Ovary (tissue), 9 donors: ENCODE measurements around the gene THSD7A. TPM values are rescaled to one million over a fixed set of nuclear protein-coding genes. Genes with fewer than 3 reads are reported as not detected.

Source experiments
- DNase-seq, 5 donors: peaks; one replicate each; pipeline ENCODE4 v3.0.0-alpha.2; 2019 to 2020
- H3K27ac ChIP-seq, 2 donors: fragments of 200-600 bp; one replicate each; pipeline versions ENCODE4 v1.5.1 to v1.8.0; 2019 to 2022
- H3K27me3 ChIP-seq: fragments of 200-600 bp; one replicate; pipeline ENCODE4 v1.8.0; 2022
- H3K36me3 ChIP-seq: fragments of 200-600 bp; sonication (generic); one replicate; pipeline ENCODE4 v1.5.1; 2019
- H3K4me1 ChIP-seq: one replicate; pipeline ENCODE4 v1.8.1; 2013; ENCODE audit warnings: mild to moderate bottlenecking, moderate library complexity; ENCODE audit not compliant: insufficient read depth
- H3K4me3 ChIP-seq: fragments of 200-600 bp; sonication (generic); one replicate; pipeline ENCODE4 v1.5.1; 2017
- H3K9me3 ChIP-seq, 2 donors: fragments of 200-600 bp in 1 of 2; sonication (generic) in 1 of 2; one replicate each; pipeline versions ENCODE4 v1.5.1 to v1.8.1; 2013 to 2019; ENCODE audit warnings: mild to moderate bottlenecking in 1 of 2, moderate library complexity in 1 of 2
- CTCF ChIP-seq, 3 donors: fragments of 450-650 bp in 2 of 3; fragments of 200-600 bp in 1 of 3; IDR thresholded peaks; one replicate each; pipeline versions ENCODE4 v1.5.1 to v1.8.0; 2016 to 2022; ENCODE audit warnings: antibody characterized with exemption in 3 of 3, mild to moderate bottlenecking in 1 of 3
- EP300 ChIP-seq: sonication (generic); formaldehyde crosslinking; IDR thresholded peaks from one replicate; pipeline ENCODE4 v1.6.1; 2017; ENCODE audit warnings: antibody characterized with exemption
- POLR2A ChIP-seq: fragments of 450-650 bp; IDR thresholded peaks from one replicate; pipeline ENCODE4 v1.6.1; 2017; ENCODE audit warnings: antibody characterized with exemption, mild to moderate bottlenecking, moderate library complexity
- WGBS, 3 donors: extraction: QIAGEN DNeasy Blood & Tissue Kit in 1 of 3; methylation state at CpG; one replicate each; pipeline versions ENCODE4 v1.1.5 to v1.1.7; 2013 to 2017; 5-methylcytosine and 5-hydroxymethylcytosine counted together
- intact Hi-C, 4 donors: fragments of 100-400 bp; cut with DNase I; formaldehyde crosslinking; loops; one replicate each; pipeline versions ENCODE4 v1.11.0 to v1.15.1; 2022 to 2023
- polyA plus RNA-seq, 2 donors: library from polyadenylated mRNA; stranded (reverse); fragments of 200-250 nt in 1 of 2; fragments of 350-450 nt in 1 of 2; fragmentation: Illumina TruSeq in 1 of 2; extraction: RNeasy Lipid Tissue Mini Kit (QIAGEN cat#74804) in 1 of 2; gene quantifications; one replicate each; pipeline ENCODE4 v1.2.3, GENCODE V29; 2013 to 2014
- total RNA-seq, 7 donors: library from RNA; depleted of rRNA in 2 of 7; stranded (reverse); fragments of >200 nt in 2 of 7; fragmentation: NEBNext Ultra II Directional in 3 of 7; extraction: Animal tissue kit (Norgen Biotek cat#: 25700) in 3 of 7; gene quantifications; one replicate each; pipeline versions ENCODE4 v1.1.0 to v1.2.4, GENCODE V29; 2016 to 2023
- donor health status: DM: no; HTN: no; CAD: no; lungs with moderate emphysema.
- donor health status: DM: no; HTN: no; CAD: no.
- donor health status: Bipolar disorder and iron deficiency.
- donor health status: DM: yes; HTN: yes; CAD: no.
- donor health status: DM: no; HTN: no; CAD: no.
- donor health status: DM: yes; HTN: yes; CAD: no.

Gene THSD7A
- total and polyA plus RNA-seq, 9 donors: 1.8 to 12.1 (median 3.6) TPM

DNA sequence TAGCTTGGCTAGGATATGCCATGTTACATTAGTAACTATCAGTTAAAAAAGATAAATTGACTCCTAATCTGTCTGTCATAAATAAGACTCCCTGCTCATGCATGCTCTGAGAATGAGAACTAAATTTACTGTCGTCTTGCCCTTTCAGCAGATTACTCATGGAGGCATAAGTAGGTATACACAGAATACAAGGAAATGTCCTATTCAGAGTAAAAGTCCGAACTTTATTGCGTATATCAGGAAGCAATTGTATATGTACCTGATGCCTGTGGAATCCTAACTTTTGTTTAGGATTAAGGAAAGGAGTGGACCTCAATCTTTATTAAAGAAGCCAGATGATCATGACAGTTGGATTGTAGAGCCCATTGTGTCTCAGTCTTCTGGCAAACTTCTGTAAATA, 118.6 kb downstream of the THSD7A start:
- intact Hi-C loops: no loop called here
- Histone ChIP-seq H3K4me3 (no peak overlapping the region), H3K36me3 (no peaks in the 10 kb centered on the region), H3K4me1 (no peaks in the 10 kb centered on the region), H3K27me3 (no peaks in the 10 kb centered on the region), H3K9me3 (no peaks in the 10 kb centered on the region), H3K27ac (no peak overlapping the region)
- TF ChIP-seq CTCF (IDR thresholded peaks at IDR 0.05): no peak
- no peak for TF ChIP-seq EP300
- TF ChIP-seq POLR2A: no peak
- DNase-seq: no peak
- WGBS, 3 donors: 68 to 76% (median 70%) methylated on average over 3 of the region's 3 CpGs

GRCh38 chr7:11710377-11710776, 121.6 kb downstream of the THSD7A start:
- no peaks in the 10 kb centered on the region for H3K36me3 ChIP-seq
- WGBS, 3 donors: 67 to 89% (median 83%) methylated on average over 1 of the region's 1 CpG
- H3K27me3 ChIP-seq: no peaks in the 10 kb centered on the region
- intact Hi-C loops: no loop called here
- H3K27ac ChIP-seq: no peak overlapping the region
- DNase-seq: no peak
- no peaks in the 10 kb centered on the region for H3K9me3 ChIP-seq
- H3K4me3 ChIP-seq: no peak overlapping the region
- no peaks in the 10 kb centered on the region for H3K4me1 ChIP-seq
- no peak for TF ChIP-seq CTCF (IDR thresholded peaks at IDR 0.05)

- Histone ChIP-seq H3K36me3 (no peaks in the 10 kb centered on the region), H3K27ac (no peak overlapping the region), H3K4me3 (no peak overlapping the region), H3K9me3 (no peaks in the 10 kb centered on the region), H3K4me1 (no peaks in the 10 kb centered on the region), H3K27me3 (no peaks in the 10 kb centered on the region)
- intact Hi-C loops: no loop called here
- no peak for DNase-seq
- no peak for TF ChIP-seq POLR2A
- no peak for TF ChIP-seq EP300
Observed at GRCh38 chr7:11709196-11709595, 122.8 kb downstream of the THSD7A start.

- TF ChIP-seq POLR2A: no peak
- TF ChIP-seq CTCF (IDR thresholded peaks at IDR 0.05): no peak
- TF ChIP-seq EP300: no peak
- Histone ChIP-seq H3K4me3 (no peak overlapping the region), H3K27ac (no peak overlapping the region), H3K4me1 (no peaks in the 10 kb centered on the region), H3K27me3 (no peaks in the 10 kb centered on the region), H3K9me3 (no peaks in the 10 kb centered on the region), H3K36me3 (no peaks in the 10 kb centered on the region)
- intact Hi-C loops: no loop called here
- DNase-seq: no peak
- WGBS, 3 donors: 24 to 45% (median 39%) methylated on average over 2 of the region's 2 CpGs
Observed at GRCh38 chr7:11707606-11708193, 124.3 kb downstream of the THSD7A start.

GRCh38 chr7:11706666-11707605, 125.1 kb downstream of the THSD7A start:
- Histone ChIP-seq H3K4me3 (no peak overlapping the region), H3K27me3 (no peaks in the 10 kb centered on the region), H3K4me1 (no peaks in the 10 kb centered on the region), H3K9me3 (no peaks in the 10 kb centered on the region), H3K36me3 (no peaks in the 10 kb centered on the region), H3K27ac (no peak overlapping the region)
- TF ChIP-seq POLR2A: no peak
- no peak for TF ChIP-seq EP300
- no peak for TF ChIP-seq CTCF (IDR thresholded peaks at IDR 0.05)
- DNase-seq: no peak
- intact Hi-C loops: no loop called here
- 63 to 72% (median 68%) methylated on average over 2 of the region's 2 CpGs for WGBS, 3 donors
